Large intestine (tissue), 12 donors: ENCODE measurements around the gene TTC32. TPM values are rescaled to one million over a fixed set of nuclear protein-coding genes. Genes with fewer than 3 reads are reported as not detected.

ENCODE experiments used
- DNase-seq, 2 donors: peaks; one replicate each; pipeline versions ENCODE4 v3.0.0 to v3.0.0-alpha.2; 2013
- H3K27ac ChIP-seq: one replicate; pipeline ENCODE4 v1.5.1; 2013; ENCODE audit warnings: low read length
- H3K27me3 ChIP-seq: 2 replicates; pipeline ENCODE4 v1.6.1; 2013; ENCODE audit warnings: low read length; ENCODE audit not compliant: control insufficient read depth, insufficient read depth
- H3K36me3 ChIP-seq: 2 replicates; pipeline ENCODE4 v1.6.1; 2013; ENCODE audit warnings: low read length; ENCODE audit not compliant: control insufficient read depth, insufficient read depth
- H3K4me1 ChIP-seq: one replicate; pipeline ENCODE4 v1.6.1; 2013; ENCODE audit warnings: low read length; ENCODE audit not compliant: control insufficient read depth, insufficient read depth
- H3K4me3 ChIP-seq: one replicate; pipeline ENCODE4 v1.5.1; 2013; ENCODE audit warnings: low read length
- H3K9me3 ChIP-seq: one replicate; pipeline ENCODE4 v1.6.1; 2013; ENCODE audit warnings: mild to moderate bottlenecking, low read depth, low read length, moderate library complexity; ENCODE audit not compliant: control insufficient read depth
- WGBS: methylation state at CpG from one replicate; pipeline ENCODE4 v1.1.5; 2013; ENCODE audit warnings: low lambda C conversion rate; ENCODE audit not compliant: insufficient coverage; 5-methylcytosine and 5-hydroxymethylcytosine counted together
- long read RNA-seq, 11 donors: transcript quantifications; one replicate each; lab custom pipeline, GENCODE V29; 2026
- polyA plus RNA-seq: library from polyadenylated mRNA; unstranded; fragments of 120-200 nt; gene quantifications from one replicate; pipeline ENCODE4 v1.2.1, GENCODE V29; 2013

The TTC32 gene
- 24.0 TPM for polyA plus RNA-seq
- long read RNA-seq, donor 1, transcript TTC32-204 (2 exons, 710 nt) = major isoform, 6 of 19 reads
- long read RNA-seq, donor 1, partial matches to known transcripts = 12 of 19 reads
- long read RNA-seq, donor 1, other reads (novel, unspliced or antisense) = 0 of 19 reads
- long read RNA-seq, donor 2, transcript TTC32-204 (2 exons, 710 nt) = major isoform, 17 of 37 reads
- long read RNA-seq, donor 2, partial matches to known transcripts = 0 of 37 reads
- long read RNA-seq, donor 2, other reads (novel, unspliced or antisense) = 17 of 37 reads
- long read RNA-seq, donor 3 = 0 reads
- long read RNA-seq, donor 4, partial matches to known transcripts = 0 of 2 reads
- long read RNA-seq, donor 4, other reads (novel, unspliced or antisense) = 0 of 2 reads
- long read RNA-seq, donor 5, partial matches to known transcripts = 11 of 16 reads
- long read RNA-seq, donor 5, other reads (novel, unspliced or antisense) = 0 of 16 reads
- long read RNA-seq, donor 6, partial matches to known transcripts = 0 of 9 reads
- long read RNA-seq, donor 6, other reads (novel, unspliced or antisense) = 5 of 9 reads
- long read RNA-seq, donor 7, transcript TTC32-204 (2 exons, 710 nt) = major isoform, 5 of 6 reads
- long read RNA-seq, donor 7, partial matches to known transcripts = 0 of 6 reads
- long read RNA-seq, donor 7, other reads (novel, unspliced or antisense) = 0 of 6 reads
- long read RNA-seq, donor 8, transcript TTC32-204 (2 exons, 710 nt) = major isoform, 9 of 27 reads
- long read RNA-seq, donor 8, partial matches to known transcripts = 0 of 27 reads
- long read RNA-seq, donor 8, other reads (novel, unspliced or antisense) = 17 of 27 reads
- long read RNA-seq, donor 9, partial matches to known transcripts = 13 of 15 reads
- long read RNA-seq, donor 9, other reads (novel, unspliced or antisense) = 0 of 15 reads
- long read RNA-seq, donor 10, partial matches to known transcripts = 0 of 3 reads
- long read RNA-seq, donor 10, other reads (novel, unspliced or antisense) = 0 of 3 reads
- long read RNA-seq, donor 11, partial matches to known transcripts = 0 of 3 reads
- long read RNA-seq, donor 11, other reads (novel, unspliced or antisense) = 0 of 3 reads

- H3K27ac ChIP-seq = peak within 1 kb of the TSS; percentile 94
- no peaks in the 10 kb centered on the region for H3K27me3 ChIP-seq
- no peaks in the 10 kb centered on the region for H3K9me3 ChIP-seq
- no peaks in the 10 kb centered on the region for H3K36me3 ChIP-seq
- peak; percentile 93 to 99 for DNase-seq
- WGBS = no CpG with 5 or more reads among the region's 65 CpGs
- peaks cover 2% of the 10 kb centered on the region for H3K4me1 ChIP-seq
- peak within 1 kb of the TSS; percentile 88 for H3K4me3 ChIP-seq
These were observed at the start of gene TTC32 for GRCh38 chr2:19901442-19902215. Gene TTC32, minus strand, starts transcription at chr2:19901983. Its CDS starts 129 bp downstream, at chr2:19901854.

GRCh38 chr2:19949071-19949470 is 47.3 kb upstream of the TTC32 start:
- no peaks in the 10 kb centered on the region for H3K36me3 ChIP-seq
- H3K27ac ChIP-seq = no peak overlapping the region
- H3K9me3 ChIP-seq = no peaks in the 10 kb centered on the region
- no peak overlapping the region for H3K4me3 ChIP-seq
- H3K27me3 ChIP-seq = no peaks in the 10 kb centered on the region
- no peaks in the 10 kb centered on the region for H3K4me1 ChIP-seq
- no peak for DNase-seq

- no peak overlapping the region for H3K27ac ChIP-seq
- no peaks in the 10 kb centered on the region for H3K4me1 ChIP-seq
- H3K4me3 ChIP-seq = no peak overlapping the region
- no peaks in the 10 kb centered on the region for H3K27me3 ChIP-seq
- no peaks in the 10 kb centered on the region for H3K9me3 ChIP-seq
- DNase-seq = no peak
- 71% methylated on average over 2 of the region's 4 CpGs for WGBS
- H3K36me3 ChIP-seq = no peaks in the 10 kb centered on the region
These were observed 45.6 kb upstream of the TTC32 start for GRCh38 chr2:19947184-19947940.

- H3K9me3 ChIP-seq = no peaks in the 10 kb centered on the region
- no peak overlapping the region for H3K27ac ChIP-seq
- no peaks in the 10 kb centered on the region for H3K27me3 ChIP-seq
- H3K4me1 ChIP-seq = no peaks in the 10 kb centered on the region
- no peak overlapping the region for H3K4me3 ChIP-seq
- no CpG with 5 or more reads among the region's 2 CpGs for WGBS
- DNase-seq = no peak
- H3K36me3 ChIP-seq = no peaks in the 10 kb centered on the region
These were observed 42.5 kb upstream of the TTC32 start for GRCh38 chr2:19944205-19944845.

GRCh38 chr2:19943189-19943588 is 41.4 kb upstream of the TTC32 start:
- Histone ChIP-seq H3K27me3 (no peaks in the 10 kb centered on the region), H3K9me3 (no peaks in the 10 kb centered on the region), H3K36me3 (peaks cover 3% of the 10 kb centered on the region), H3K4me1 (no peaks in the 10 kb centered on the region), H3K27ac (no peak overlapping the region), H3K4me3 (no peak overlapping the region)
- 0% methylated on average over 1 of the region's 1 CpG for WGBS
- DNase-seq = no peak

GRCh38 chr2:19942199-19942598 is 40.4 kb upstream of the TTC32 start:
- Histone ChIP-seq H3K4me1 (no peaks in the 10 kb centered on the region), H3K36me3 (peaks cover 6% of the 10 kb centered on the region), H3K27ac (no peak overlapping the region), H3K27me3 (no peaks in the 10 kb centered on the region), H3K9me3 (no peaks in the 10 kb centered on the region), H3K4me3 (no peak overlapping the region)
- no peak for DNase-seq

GRCh38 chr2:19937004-19937403 is 35.2 kb upstream of the TTC32 start:
- H3K36me3 ChIP-seq = peaks cover 15% of the 10 kb centered on the region
- H3K9me3 ChIP-seq = no peaks in the 10 kb centered on the region
- H3K27ac ChIP-seq = no peak overlapping the region
- H3K4me3 ChIP-seq = no peak overlapping the region
- H3K27me3 ChIP-seq = no peaks in the 10 kb centered on the region
- WGBS = 100% methylated on average over 3 of the region's 4 CpGs
- no peaks in the 10 kb centered on the region for H3K4me1 ChIP-seq
- DNase-seq = no peak

GRCh38 chr2:19936203-19936602 is 34.4 kb upstream of the TTC32 start:
- Histone ChIP-seq H3K9me3 (no peaks in the 10 kb centered on the region), H3K4me3 (no peak overlapping the region), H3K4me1 (no peaks in the 10 kb centered on the region), H3K27me3 (no peaks in the 10 kb centered on the region), H3K36me3 (peaks cover 15% of the 10 kb centered on the region), H3K27ac (no peak overlapping the region)
- WGBS = no CpG with 5 or more reads among the region's 2 CpGs
- DNase-seq = no peak

GRCh38 chr2:19933351-19933981 is 31.7 kb upstream of the TTC32 start:
- Histone ChIP-seq H3K4me3 (no peak overlapping the region), H3K27ac (no peak overlapping the region), H3K27me3 (no peaks in the 10 kb centered on the region), H3K36me3 (peaks cover 23% of the 10 kb centered on the region), H3K4me1 (no peaks in the 10 kb centered on the region), H3K9me3 (peaks cover 7% of the 10 kb centered on the region)
- WGBS = 71% methylated on average over 1 of the region's 5 CpGs
- DNase-seq = no peak
